ENCODE results near the gene TMEM220.
"Not testable (repeated sequence)": the region's sequence is repeated elsewhere in the genome, so short reads cannot be mapped to it uniquely, and the experiment has no call there.

The TMEM220 gene

GRCh38 chr17:10754861-10755591 lies 25.2 kb upstream of the TMEM220 start:
- DNase-seq (ENCODE audit: low spot score) = no peak

GRCh38 chr17:10754109-10754508 lies 24.3 kb upstream of the TMEM220 start:
- peak; percentile 36 for DNase-seq (ENCODE audit: low spot score)

DNA sequence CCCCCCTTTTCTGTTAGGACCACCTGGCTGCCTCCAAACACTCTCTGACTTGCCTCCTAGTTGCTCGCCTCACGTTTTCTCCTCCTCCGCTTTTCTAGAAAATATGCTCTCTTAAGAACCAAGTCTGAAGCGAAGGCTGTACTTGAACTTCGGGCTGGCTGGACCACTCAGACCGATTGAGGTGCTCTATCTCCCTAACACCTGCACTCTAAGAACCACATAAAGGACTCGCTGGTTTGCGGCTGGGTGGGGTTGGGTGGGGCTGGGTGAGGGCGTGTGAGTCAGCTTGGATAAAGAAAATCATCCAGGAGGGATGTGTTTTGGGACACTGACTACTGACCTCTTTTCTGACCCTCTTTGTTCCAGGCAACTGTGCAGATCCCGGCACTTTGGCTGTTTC lies 22.9 kb upstream of the TMEM220 start:
- DNase-seq (ENCODE audit: low spot score) = peak; percentile 77

GRCh38 chr17:10751563-10751962 lies 21.7 kb upstream of the TMEM220 start:
- no peak for DNase-seq (ENCODE audit: low spot score)

DNA sequence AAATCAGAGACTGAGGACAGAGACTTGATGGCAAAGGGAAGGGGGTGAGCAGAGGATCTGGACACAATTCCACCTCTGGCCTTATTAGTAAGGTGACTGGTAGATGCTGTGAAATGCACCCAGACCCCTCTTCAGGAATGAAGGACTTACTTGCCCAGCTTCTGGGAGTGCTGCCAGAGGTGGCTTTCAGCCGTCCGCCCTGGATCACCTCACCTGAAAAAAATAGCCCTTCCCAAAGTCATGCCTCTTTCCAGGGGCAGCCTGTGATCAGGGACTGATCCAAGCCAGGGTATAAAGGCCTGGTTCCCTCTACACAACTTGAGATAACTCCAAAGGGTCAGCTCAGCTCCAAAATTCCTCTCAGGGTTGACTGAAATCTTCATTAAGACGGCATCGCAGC lies 20.4 kb upstream of the TMEM220 start:
- no peak for DNase-seq (ENCODE audit: low spot score)

GRCh38 chr17:10748531-10749181 lies 18.8 kb upstream of the TMEM220 start:
- DNase-seq (ENCODE audit: low spot score) = no peak

- DNase-seq (ENCODE audit: low spot score) = no peak
These were observed 15.4 kb upstream of the TMEM220 start for GRCh38 chr17:10745231-10745630.

- DNase-seq (ENCODE audit: low spot score) = no peak
These were observed 14.7 kb upstream of the TMEM220 start for GRCh38 chr17:10744501-10745000.

GRCh38 chr17:10743316-10744009 lies 13.6 kb upstream of the TMEM220 start:
- DNase-seq (ENCODE audit: low spot score) = no peak

- DNase-seq (ENCODE audit: low spot score) = no peak
These were observed 12.6 kb upstream of the TMEM220 start for GRCh38 chr17:10742431-10742830.

GRCh38 chr17:10741416-10742135 lies 11.8 kb upstream of the TMEM220 start:
- no peak for DNase-seq (ENCODE audit: low spot score)

- DNase-seq (ENCODE audit: low spot score) = no peak
These were observed 9.6 kb upstream of the TMEM220 start for GRCh38 chr17:10739386-10739785.

DNA sequence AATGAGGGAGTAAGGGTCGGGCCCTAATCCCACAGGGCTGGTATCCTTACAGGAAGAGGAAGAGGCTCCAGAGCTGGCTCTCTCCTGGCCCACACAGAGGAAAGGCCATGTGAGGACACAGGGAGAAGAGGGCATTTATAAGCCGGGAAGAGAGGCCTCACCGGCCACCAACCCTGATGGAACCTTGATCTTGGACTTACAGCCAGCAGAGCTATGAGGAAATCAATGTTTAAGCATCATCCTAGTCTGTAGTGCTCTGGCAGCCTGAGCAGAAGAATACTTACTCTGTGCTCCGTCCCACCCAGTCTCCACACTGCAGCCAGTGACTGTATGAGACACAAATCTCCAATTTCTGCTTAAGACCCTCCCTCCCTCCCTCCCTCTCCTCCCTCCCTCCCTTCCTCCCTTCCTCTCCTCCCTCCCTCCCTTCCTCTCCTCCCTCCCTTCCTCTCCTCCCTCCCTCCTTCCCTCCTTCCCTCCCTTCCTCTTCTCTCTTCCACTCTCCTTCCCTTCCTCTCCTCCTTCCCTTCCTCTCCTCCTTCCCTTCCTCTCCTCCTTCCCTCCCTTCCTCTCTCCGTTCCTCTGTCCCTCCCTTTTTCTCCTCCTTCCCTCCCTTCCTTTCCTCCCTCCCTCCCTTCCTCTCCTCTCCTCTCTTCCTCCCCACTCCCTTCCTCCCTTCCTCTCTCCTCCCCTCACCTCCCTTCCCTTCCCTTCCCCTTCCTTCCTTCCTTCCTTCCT lies 8.9 kb upstream of the TMEM220 start:
- DNase-seq (ENCODE audit: low spot score) = no peak

DNA sequence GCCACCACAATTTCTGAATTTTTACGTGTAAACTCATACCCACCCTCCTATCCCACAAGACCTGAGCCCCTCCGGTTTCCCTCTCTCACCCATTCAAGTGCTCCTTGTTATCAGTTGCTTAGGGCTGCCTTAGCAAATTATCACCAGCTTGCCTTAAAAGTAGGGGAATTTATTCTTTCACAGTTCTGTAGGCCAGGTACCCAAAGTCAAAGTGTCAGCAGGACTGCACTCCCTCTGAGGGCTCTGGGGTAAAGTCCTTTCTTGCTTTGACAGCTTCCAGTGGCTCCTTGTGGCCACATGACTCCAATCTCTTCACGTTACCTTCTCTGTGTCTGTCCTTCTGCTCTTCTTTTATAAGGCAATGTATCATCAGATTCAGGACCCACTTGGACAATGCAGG lies 7.9 kb upstream of the TMEM220 start:
- DNase-seq (ENCODE audit: low spot score) = no peak

DNA sequence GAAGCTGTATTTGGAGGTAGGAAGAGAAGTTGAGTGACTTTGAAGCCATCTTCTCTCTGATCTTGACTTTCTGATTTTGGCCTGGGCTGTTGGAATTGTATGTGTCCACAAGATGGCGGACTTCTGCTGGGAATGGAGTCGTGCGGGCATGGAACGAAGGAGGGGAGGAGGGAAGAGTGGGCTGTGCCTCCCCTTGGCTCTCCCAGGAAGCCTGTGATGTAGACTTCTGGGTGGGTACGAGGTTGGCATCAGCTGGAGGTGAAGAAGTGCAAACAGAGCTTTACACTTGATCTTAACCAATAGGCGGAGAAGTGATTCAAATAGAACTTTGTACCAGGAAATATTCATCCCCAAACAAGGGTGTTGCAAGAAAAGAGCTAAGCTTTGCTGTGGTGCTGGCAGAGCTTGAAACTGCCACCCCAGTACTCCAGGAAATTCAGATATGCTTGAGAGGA lies 7.4 kb upstream of the TMEM220 start:
- peak; percentile 52 for DNase-seq (ENCODE audit: low spot score)

DNA sequence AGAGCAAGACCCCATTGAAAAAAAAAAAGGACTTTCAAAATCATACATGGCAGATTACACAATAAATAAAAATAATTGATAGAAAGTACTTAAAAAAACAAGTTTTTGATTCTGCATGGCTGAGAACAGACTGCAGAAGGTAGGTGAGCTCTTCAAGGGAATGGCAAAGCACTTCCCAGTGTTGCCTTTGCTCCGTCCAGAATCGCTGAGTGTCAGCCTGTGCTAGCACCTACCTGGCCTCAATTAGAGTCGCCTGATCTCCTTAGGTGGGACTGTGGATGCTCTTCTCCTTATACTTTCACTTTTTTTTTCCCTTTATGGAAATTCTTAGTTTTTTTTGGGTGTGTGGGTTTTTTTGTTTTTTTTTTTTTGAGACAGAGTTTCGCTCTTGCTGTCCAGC lies 6.0 kb upstream of the TMEM220 start:
- DNase-seq (ENCODE audit: low spot score) = no peak

GRCh38 chr17:10735251-10735650 lies 5.4 kb upstream of the TMEM220 start:
- DNase-seq (ENCODE audit: low spot score) = no peak

DNA sequence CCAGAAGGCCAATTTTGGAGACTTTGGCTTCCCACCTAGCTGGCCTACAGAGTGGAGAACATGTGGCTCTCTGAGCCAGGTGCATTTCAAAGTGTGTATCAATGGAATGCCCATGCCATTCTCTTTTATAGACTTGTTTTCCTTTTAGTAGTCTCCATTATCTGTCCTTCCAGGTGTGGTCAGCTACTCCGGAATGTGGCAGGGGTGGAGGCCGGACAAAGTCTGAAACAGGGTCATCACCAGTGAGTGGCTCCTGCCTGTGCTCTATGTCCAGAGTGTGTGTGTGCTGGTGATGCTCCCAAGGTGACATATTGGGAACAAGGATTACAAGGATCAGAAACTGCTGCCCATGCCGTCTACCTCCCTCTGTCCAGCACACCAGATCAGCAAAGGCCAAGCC lies 3.8 kb upstream of the TMEM220 start:
- DNase-seq (ENCODE audit: low spot score) = no peak

- not testable (repeated sequence) for DNase-seq (ENCODE audit: low spot score)
These were observed 2.3 kb upstream of the TMEM220 start for GRCh38 chr17:10732121-10732520.

GRCh38 chr17:10731408-10731879 lies 1.6 kb upstream of the TMEM220 start:
- no peak for DNase-seq (ENCODE audit: low spot score)

DNA sequence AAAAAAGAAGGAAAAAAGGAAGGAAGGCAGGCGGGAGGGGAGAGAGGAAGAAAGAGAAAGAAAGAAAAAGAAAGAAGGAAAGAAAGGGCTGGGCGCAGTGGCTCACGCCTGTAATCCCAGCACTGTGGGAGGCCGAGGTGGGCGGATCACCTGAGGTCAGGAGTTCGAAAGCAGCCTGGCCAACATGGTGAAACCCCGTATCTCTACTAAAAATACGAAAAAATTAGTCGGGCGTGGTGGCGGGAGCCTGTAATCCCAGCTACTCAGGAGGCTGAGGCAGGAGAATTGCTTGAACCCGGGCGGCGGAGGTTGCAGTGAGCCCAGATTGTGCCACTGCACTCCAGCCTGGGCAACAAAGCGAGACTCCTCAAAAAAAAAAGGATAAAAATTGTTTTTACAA lies 424 bp upstream of the TMEM220 start:
- DNase-seq (ENCODE audit: low spot score) = not testable (repeated sequence)

Measured in SW480 (cell line).